Thyroid gland (tissue), 4 donors: ENCODE data around the gene NLRC5.

ENCODE experiments used
- POLR2A ChIP-seq, 2 donors: fragments of 450-650 bp; IDR thresholded peaks; one replicate each; pipeline ENCODE4 v1.6.1; 2017; ENCODE audit warnings: antibody characterized with exemption in 2 of 2, mild to moderate bottlenecking in 2 of 2, moderate library complexity in 1 of 2
- TF ChIP-seq, protein P1 (sequence below), 6 experiments: fragments of 200-600 bp in 3 of 6; fragments of 450-650 bp in 3 of 6; sonication (generic) in 3 of 6; IDR thresholded peaks; one replicate each; pipeline ENCODE4 v1.5.1; 2016 to 2019; ENCODE audit warnings: antibody characterized with exemption in 6 of 6, mild to moderate bottlenecking in 2 of 6, inconsistent platforms in 1 of 6, moderate library complexity in 1 of 6

DNA sequence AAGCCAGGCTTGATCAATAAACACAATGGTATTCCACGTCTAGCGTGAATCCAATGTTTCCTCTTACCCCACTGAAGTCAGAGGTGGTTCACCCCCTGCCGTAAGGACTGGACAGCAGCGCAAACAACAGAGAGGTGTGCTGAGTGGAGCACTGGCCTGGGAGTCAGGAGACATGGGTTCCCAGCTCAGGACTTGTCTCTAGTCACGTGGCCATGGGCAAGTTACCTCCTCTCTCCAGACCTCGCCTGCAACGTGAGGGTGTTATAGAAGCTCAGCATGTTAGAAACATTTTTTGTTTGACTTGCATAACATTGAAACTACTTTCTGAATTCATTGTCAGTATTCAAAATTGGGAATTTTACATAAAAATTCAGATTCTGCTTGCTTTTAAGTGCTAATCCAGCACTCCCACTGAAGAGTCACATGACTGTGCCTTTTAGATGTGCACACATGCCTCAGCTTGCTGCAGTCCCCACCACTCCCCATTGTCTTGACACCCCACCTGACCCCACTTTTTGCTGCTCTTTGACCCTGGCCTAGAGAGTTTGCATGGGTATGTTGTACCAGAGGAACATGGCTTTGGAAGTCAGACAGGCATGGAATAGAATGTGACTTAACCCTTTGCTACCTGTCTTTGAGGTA, 94.2 kb downstream of the NLRC5 start:
- TF ChIP-seq, protein P1, sequence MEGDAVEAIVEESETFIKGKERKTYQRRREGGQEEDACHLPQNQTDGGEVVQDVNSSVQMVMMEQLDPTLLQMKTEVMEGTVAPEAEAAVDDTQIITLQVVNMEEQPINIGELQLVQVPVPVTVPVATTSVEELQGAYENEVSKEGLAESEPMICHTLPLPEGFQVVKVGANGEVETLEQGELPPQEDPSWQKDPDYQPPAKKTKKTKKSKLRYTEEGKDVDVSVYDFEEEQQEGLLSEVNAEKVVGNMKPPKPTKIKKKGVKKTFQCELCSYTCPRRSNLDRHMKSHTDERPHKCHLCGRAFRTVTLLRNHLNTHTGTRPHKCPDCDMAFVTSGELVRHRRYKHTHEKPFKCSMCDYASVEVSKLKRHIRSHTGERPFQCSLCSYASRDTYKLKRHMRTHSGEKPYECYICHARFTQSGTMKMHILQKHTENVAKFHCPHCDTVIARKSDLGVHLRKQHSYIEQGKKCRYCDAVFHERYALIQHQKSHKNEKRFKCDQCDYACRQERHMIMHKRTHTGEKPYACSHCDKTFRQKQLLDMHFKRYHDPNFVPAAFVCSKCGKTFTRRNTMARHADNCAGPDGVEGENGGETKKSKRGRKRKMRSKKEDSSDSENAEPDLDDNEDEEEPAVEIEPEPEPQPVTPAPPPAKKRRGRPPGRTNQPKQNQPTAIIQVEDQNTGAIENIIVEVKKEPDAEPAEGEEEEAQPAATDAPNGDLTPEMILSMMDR (IDR thresholded peaks at IDR 0.05) = no peak
- TF ChIP-seq POLR2A (IDR thresholded peaks at IDR 0.05) = no peak
